ENCODE results near the gene FABP6. TPM values are rescaled to one million over a fixed set of nuclear protein-coding genes. Genes with fewer than 3 reads are reported as not detected.
A peak's percentile ranks its signal among the peaks of the same experiment; 100 is the strongest.

Gene FABP6
- total and polyA plus RNA-seq, 10 donors = 0.24 TPM; not detected in 9

GRCh38 chr5:160211352-160211751, 18.0 kb upstream of the FABP6 start:
- Histone ChIP-seq H3K27me3 (replicated peaks in 1 of 7) (no peaks in the 10 kb centered on the region), H3K27ac (no peak overlapping the region), H3K9me3 (no peaks in the 10 kb centered on the region), H3K4me3 (no peak overlapping the region), H3K4me1 (no peaks in the 10 kb centered on the region), H3K36me3 (no peaks in the 10 kb centered on the region)
- intact Hi-C loops (cut with DNase I; ENCODE audit: low total_unique reads) = no loop called here
- 46 to 60% (median 48%) methylated on average over 2 of the region's 2 CpGs for WGBS, 5 donors
- no peak for TF ChIP-seq POLR2A (IDR thresholded peaks at IDR 0.05)
- no peak for TF ChIP-seq CTCF (IDR thresholded peaks at IDR 0.05 in 8 of 11, conservative IDR thresholded peaks at IDR 0.05 in 3 of 11)
- no peak for TF ChIP-seq POLR2AphosphoS5 (IDR thresholded peaks at IDR 0.05)
- DNase-seq = no peak

GRCh38 chr5:160213537-160213936, 15.8 kb upstream of the FABP6 start:
- H3K27ac ChIP-seq = no peak overlapping the region
- no peak overlapping the region for H3K4me3 ChIP-seq
- no peaks in the 10 kb centered on the region for H3K36me3 ChIP-seq
- no peak for DNase-seq
- TF ChIP-seq POLR2A (IDR thresholded peaks at IDR 0.05) (no peak), CTCF (IDR thresholded peaks at IDR 0.05 in 8 of 11, conservative IDR thresholded peaks at IDR 0.05 in 3 of 11) (no peak), POLR2AphosphoS5 (IDR thresholded peaks at IDR 0.05) (no peak)
- no peaks in the 10 kb centered on the region for H3K4me1 ChIP-seq
- H3K27me3 ChIP-seq (replicated peaks in 1 of 7) = no peaks in the 10 kb centered on the region
- H3K9me3 ChIP-seq = no peaks in the 10 kb centered on the region
- intact Hi-C loops (cut with DNase I; ENCODE audit: low total_unique reads) = no loop called here
- 83 to 93% (median 85%) methylated on average over 5 of the region's 5 CpGs for WGBS, 5 donors

DNA sequence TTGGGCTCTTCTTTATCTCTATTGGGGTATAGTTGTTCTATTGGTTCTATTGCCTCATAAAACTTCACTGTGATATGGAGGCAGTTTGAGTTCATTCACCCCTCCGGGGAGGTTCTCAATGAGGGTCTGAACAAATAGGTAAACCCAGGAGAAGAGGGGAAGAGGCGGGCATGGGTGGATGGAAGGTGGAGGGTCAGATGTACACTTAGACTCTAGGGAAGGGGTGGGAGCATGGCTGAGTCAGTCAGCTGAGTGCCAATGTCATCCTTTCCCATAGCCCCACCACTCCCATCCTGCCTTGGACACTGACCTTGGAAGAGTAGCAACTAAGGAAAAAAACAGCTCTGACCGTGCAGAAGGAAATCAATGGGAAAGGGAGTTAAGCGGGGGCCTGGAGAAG, 9.9 kb upstream of the FABP6 start:
- Histone ChIP-seq H3K9me3 (no peaks in the 10 kb centered on the region), H3K27ac (peak overlapping the region; percentile 48 to 77 (median 70)), H3K27me3 (replicated peaks in 1 of 7) (no peaks in the 10 kb centered on the region), H3K36me3 (no peaks in the 10 kb centered on the region), H3K4me3 (no peak overlapping the region), H3K4me1 (peaks cover 0 to 5% (median 0%) of the 10 kb centered on the region in 6 donors)
- TF ChIP-seq POLR2AphosphoS5 (IDR thresholded peaks at IDR 0.05) (peak in 2 of 3 donors; percentile 23 to 32), CTCF (IDR thresholded peaks at IDR 0.05 in 8 of 11, conservative IDR thresholded peaks at IDR 0.05 in 3 of 11) (no peak)
- intact Hi-C loops (cut with DNase I; ENCODE audit: low total_unique reads) = no loop called here
- no peak for DNase-seq
- WGBS, 5 donors = 56 to 73% (median 63%) methylated on average over 4 of the region's 4 CpGs

- TF ChIP-seq CTCF (IDR thresholded peaks at IDR 0.05 in 8 of 11, conservative IDR thresholded peaks at IDR 0.05 in 3 of 11) = no peak
- no peak for TF ChIP-seq POLR2A (IDR thresholded peaks at IDR 0.05)
- no peak for TF ChIP-seq POLR2AphosphoS5 (IDR thresholded peaks at IDR 0.05)
- WGBS, 5 donors = 76 to 91% (median 86%) methylated on average over 3 of the region's 3 CpGs
- no peaks in the 10 kb centered on the region for H3K9me3 ChIP-seq
- intact Hi-C loops (cut with DNase I; ENCODE audit: low total_unique reads) = no loop called here
- no peak overlapping the region for H3K4me3 ChIP-seq
- peaks cover 0 to 5% (median 0%) of the 10 kb centered on the region in 6 donors for H3K4me1 ChIP-seq
- H3K36me3 ChIP-seq = no peaks in the 10 kb centered on the region
- no peaks in the 10 kb centered on the region for H3K27me3 ChIP-seq (replicated peaks in 1 of 7)
- no peak overlapping the region for H3K27ac ChIP-seq
- no peak for DNase-seq
Observed at GRCh38 chr5:160221082-160221481, 8.2 kb upstream of the FABP6 start.
